Measurements from ENCODE around the gene CARNS1. TPM values are rescaled to one million over a fixed set of nuclear protein-coding genes. Genes with fewer than 3 reads are reported as not detected.
"Not testable (repeated sequence)": the region's sequence is repeated elsewhere in the genome, so short reads cannot be mapped to it uniquely, and the experiment has no call there.

The CARNS1 gene
- total and polyA plus RNA-seq, 2 experiments from 2014 or later, result 2.4 to 7.7 TPM

GRCh38 chr11:67423466-67423865 is 8.0 kb downstream of the CARNS1 start:
- Histone ChIP-seq H3K4me1 (ENCODE audit: insufficient read depth) (peaks cover 10% of the 10 kb centered on the region), H3K27me3 (no peaks in the 10 kb centered on the region), H3K4me3 (no peak overlapping the region), H3K79me2 (peaks cover under 1% of the 10 kb centered on the region), H3K9me2 (replicated peaks; ENCODE audit: insufficient read depth) (no peaks in the 10 kb centered on the region), H2AFZ (no peak overlapping the region), H3K4me2 (no peak overlapping the region), H4K20me1 (ENCODE audit: insufficient read depth, poor library complexity, severe bottlenecking) (no peaks in the 10 kb centered on the region), H3K27ac (no peak overlapping the region), H3K9me3 (ENCODE audit: low read depth) (no peaks in the 10 kb centered on the region), H3K36me3 (replicated peaks; ENCODE audit: insufficient read depth, low read depth) (no peaks in the 10 kb centered on the region)
- no peak for DNase-seq (ENCODE audit: low spot score)
- no peak for TF ChIP-seq EZH2 (IDR thresholded peaks at IDR 0.05; ENCODE audit: borderline replicate concordance)
- no peak for TF ChIP-seq EZH2phosphoT487 (IDR thresholded peaks at IDR 0.05; ENCODE audit: low read depth, severe bottlenecking, unreplicated experiment)
- TF ChIP-seq CTCF (IDR thresholded peaks at IDR 0.05; ENCODE audit: poor library complexity), result no peak
- WGBS (ENCODE audit: low lambda C conversion rate, missing lambda C conversion rate), result 98% methylated on average over 13 of the region's 13 CpGs

GRCh38 chr11:67423891-67424613 is 8.6 kb downstream of the CARNS1 start:
- Histone ChIP-seq H4K20me1 (ENCODE audit: insufficient read depth, poor library complexity, severe bottlenecking) (no peaks in the 10 kb centered on the region), H3K9me2 (replicated peaks; ENCODE audit: insufficient read depth) (no peaks in the 10 kb centered on the region), H3K36me3 (replicated peaks; ENCODE audit: insufficient read depth, low read depth) (no peaks in the 10 kb centered on the region), H3K4me2 (no peak overlapping the region), H3K79me2 (peaks cover 6% of the 10 kb centered on the region), H3K27ac (no peak overlapping the region), H3K27me3 (no peaks in the 10 kb centered on the region), H3K4me3 (no peak overlapping the region), H3K4me1 (ENCODE audit: insufficient read depth) (peaks cover 10% of the 10 kb centered on the region), H2AFZ (no peak overlapping the region), H3K9me3 (ENCODE audit: low read depth) (no peaks in the 10 kb centered on the region)
- TF ChIP-seq EZH2 (IDR thresholded peaks at IDR 0.05; ENCODE audit: borderline replicate concordance), result no peak
- TF ChIP-seq EZH2phosphoT487 (IDR thresholded peaks at IDR 0.05; ENCODE audit: low read depth, severe bottlenecking, unreplicated experiment), result no peak
- no peak for TF ChIP-seq CTCF (IDR thresholded peaks at IDR 0.05; ENCODE audit: poor library complexity)
- DNase-seq (ENCODE audit: low spot score), result no peak
- WGBS (ENCODE audit: low lambda C conversion rate, missing lambda C conversion rate), result 90% methylated on average over 33 of the region's 34 CpGs

GRCh38 chr11:67427364-67427859 is 11.9 kb downstream of the CARNS1 start:
- H3K27ac ChIP-seq, result peak overlapping the region; percentile 79
- H3K9me3 ChIP-seq (ENCODE audit: low read depth); DNase-seq (ENCODE audit: low spot score); H4K20me1 ChIP-seq (ENCODE audit: insufficient read depth, poor library complexity, severe bottlenecking); H3K27me3 ChIP-seq; H3K4me1 ChIP-seq (ENCODE audit: insufficient read depth); H3K36me3 ChIP-seq (replicated peaks; ENCODE audit: insufficient read depth, low read depth); H3K9me2 ChIP-seq (replicated peaks; ENCODE audit: insufficient read depth): not testable (repeated sequence)
- H3K4me2 ChIP-seq, result peak overlapping the region; percentile 79
- H3K4me3 ChIP-seq, result peak overlapping the region; percentile 60
- H3K79me2 ChIP-seq, result peaks cover 24% of the 10 kb centered on the region
- peak overlapping the region; percentile 36 for H2AFZ ChIP-seq
- WGBS (ENCODE audit: low lambda C conversion rate, missing lambda C conversion rate), result 86% methylated on average over 19 of the region's 19 CpGs

All from hepatocyte (in vitro differentiated cells).